GM12878 (cell line): Measurements from ENCODE around the gene UBASH3A. TPM values are rescaled to one million over a fixed set of nuclear protein-coding genes. Genes with fewer than 3 reads are reported as not detected.

Experiments
- BHLHE40 ChIP-seq, 2 experiments: fragments of 450-650 bp in 1 of 2; IDR thresholded peaks; 2 replicates each; pipeline ENCODE4 v1.6.1; 2011 to 2017; ENCODE audit warnings: low read depth in 2 of 2, borderline replicate concordance in 1 of 2, improper control_type of control experiment in 1 of 2, low read length in 1 of 2, mild to moderate bottlenecking in 1 of 2
- CBX3 ChIP-seq: fragments of 200-600 bp; sonication (generic); IDR thresholded peaks from 2 replicates; pipeline ENCODE4 v1.6.1; 2016; ENCODE audit warnings: low read depth, borderline replicate concordance
- CBX5 ChIP-seq: sonication (generic); IDR thresholded peaks from 2 replicates; pipeline ENCODE4 v1.6.1; 2016; ENCODE audit warnings: low read depth, moderate library complexity, mild to moderate bottlenecking, inconsistent platforms
- EP300 ChIP-seq, 2 experiments: fragments of 150-350 bp in 1 of 2; IDR thresholded peaks; 2 replicates each; pipeline ENCODE4 v1.6.1; 2011 to 2012; ENCODE audit warnings: low read depth in 2 of 2, low read length in 2 of 2, borderline replicate concordance in 1 of 2, improper control_type of control experiment in 1 of 2, inconsistent platforms in 1 of 2; ENCODE audit not compliant: control insufficient read depth in 1 of 2
- HDGF ChIP-seq: fragments of 450-650 bp; IDR thresholded peaks from 2 replicates; pipeline ENCODE4 v1.6.1; 2016; ENCODE audit warnings: antibody characterized with exemption
- IKZF1 ChIP-seq: fragments of 450-650 bp; conservative IDR thresholded peaks from 2 replicates; pipeline ENCODE4 v1.6.1; 2017; ENCODE audit warnings: antibody characterized with exemption, mild to moderate bottlenecking
- KAT2A ChIP-seq: conservative IDR thresholded peaks from 2 replicates; pipeline ENCODE4 v1.6.1; 2011; ENCODE audit warnings: low read depth, low read length; ENCODE audit not compliant: control insufficient read depth
- MEF2B ChIP-seq: fragments of 450-650 bp; IDR thresholded peaks from 2 replicates; pipeline ENCODE4 v1.6.1; 2018; ENCODE audit warnings: mild to moderate bottlenecking, moderate library complexity; ENCODE audit not compliant: partially characterized antibody, poor library complexity, severe bottlenecking
- MLLT1 ChIP-seq: fragments of 450-650 bp; IDR thresholded peaks from 2 replicates; pipeline ENCODE4 v1.6.1; 2016; ENCODE audit warnings: mild to moderate bottlenecking
- PAX5 ChIP-seq: IDR thresholded peaks from 2 replicates; pipeline ENCODE4 v1.6.1; 2011; ENCODE audit warnings: low read depth, low read length, borderline replicate concordance
- RELA ChIP-seq: fragments of 450-650 bp; IDR thresholded peaks from 2 replicates; pipeline ENCODE4 v1.8.0; 2014; ENCODE audit warnings: borderline replicate concordance; ENCODE audit not compliant: partially characterized antibody
- RUNX3 ChIP-seq: IDR thresholded peaks from 2 replicates; pipeline ENCODE4 v1.6.1; 2012; ENCODE audit warnings: low read length, inconsistent platforms
- TBL1XR1 ChIP-seq: IDR thresholded peaks from 2 replicates; pipeline ENCODE4 v1.6.1; 2012; ENCODE audit warnings: low read depth, low read length, improper control_type of control experiment
- USF1 ChIP-seq: IDR thresholded peaks from 2 replicates; pipeline ENCODE4 v1.6.1; 2011; ENCODE audit warnings: borderline replicate concordance, low read depth, mild to moderate bottlenecking, moderate library complexity, mixed read lengths, low read length; ENCODE audit not compliant: insufficient read depth; ENCODE audit errors: extremely low read length
- ZZZ3 ChIP-seq: IDR thresholded peaks from 2 replicates; pipeline ENCODE4 v1.6.1; 2011; ENCODE audit warnings: low read depth; ENCODE audit not compliant: control insufficient read depth, insufficient read length
- polyA plus RNA-seq, 11 experiments: library from polyadenylated mRNA; depleted of rRNA in 4 of 11; unstranded in 6 of 11; stranded (reverse) in 5 of 11; fragments of >200 nt; fragmentation: Nextera tagmentation in 4 of 11; fragmentation: Illumina TruSeq in 1 of 11; extraction: Ambion mirVana in 4 of 11; extraction: Trizol in 1 of 11; gene quantifications; 1 replicate in 1 of 11; 2 replicates in 10 of 11; pipeline versions ENCODE4 v1.2.1 to v1.2.3, GENCODE V29; 2011 to 2016; ENCODE audit warnings: inconsistent platforms in 2 of 11, missing spikeins in 2 of 11, low read depth in 1 of 11
- total RNA-seq, 4 experiments: library from RNA; depleted of rRNA in 3 of 4; stranded (reverse); fragments of >200 nt in 3 of 4; fragmentation: Illumina TruSeq in 1 of 4; extraction: Trizol in 1 of 4; gene quantifications; 2 replicates each; pipeline versions ENCODE4 v1.2.1 to v1.2.3, GENCODE V29; 2013 to 2021
- TF ChIP-seq, protein P1 (sequence below): fragments of 450-650 bp; IDR thresholded peaks from 2 replicates; pipeline ENCODE4 v1.6.1; 2016; ENCODE audit warnings: mild to moderate bottlenecking, moderate library complexity, borderline replicate concordance

UBASH3A gene
- total and polyA plus RNA-seq, 10 of the 15 experiments (the other 5 are each of a cell fraction or from before 2014, with no cell fraction given) = 0.04 to 0.39 (median 0.23) TPM; not detected in 1

DNA sequence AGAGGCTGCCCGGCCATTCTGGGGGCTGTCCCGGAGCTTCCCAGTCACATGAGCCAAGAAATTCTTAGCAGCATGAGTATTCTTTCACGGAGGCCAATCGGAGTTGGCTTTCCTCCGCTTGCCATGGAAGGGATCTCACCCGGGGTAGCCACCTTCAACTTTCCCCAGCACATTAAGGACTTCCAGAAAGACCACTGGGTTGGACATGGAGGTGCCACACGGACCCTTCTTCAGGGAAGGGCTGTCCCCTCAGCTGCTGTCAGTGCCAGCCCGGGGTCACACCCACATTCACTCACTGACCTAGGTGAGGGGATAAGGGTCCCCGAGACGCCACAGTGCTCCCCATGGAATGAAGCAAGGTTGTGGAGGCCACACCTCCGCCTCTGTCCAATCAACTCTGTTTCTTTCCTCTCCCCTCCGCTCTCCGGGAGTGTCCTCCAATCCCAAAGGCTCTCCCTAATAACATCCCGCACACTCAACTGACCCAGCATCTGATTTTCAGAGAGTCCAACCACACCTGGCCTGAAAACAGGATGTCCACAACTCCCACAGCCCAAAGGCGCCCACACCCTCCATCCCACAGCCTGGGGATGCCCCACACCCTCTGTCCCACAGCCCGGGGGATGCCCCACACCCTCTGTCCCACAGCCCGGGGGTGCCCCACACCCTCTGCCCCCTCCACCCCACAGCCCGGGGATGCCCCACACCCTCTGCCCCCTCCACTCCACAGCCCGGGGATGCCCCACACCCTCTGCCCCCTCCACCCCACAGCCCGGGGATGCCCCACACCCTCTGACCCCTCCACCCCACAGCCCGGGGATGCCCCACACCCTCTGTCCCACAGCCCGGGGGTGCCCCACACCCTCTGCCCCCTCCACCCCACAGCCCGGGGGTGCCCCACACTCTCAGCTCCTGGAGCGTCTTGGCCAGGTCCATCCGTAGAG, 73.0 kb downstream of the UBASH3A start (continued):
- 0 out of 2 replicates have a peak, but pooled peaks have one; percentile 15 for TF ChIP-seq MLLT1
- TF ChIP-seq IKZF1 = no peak; the same call in none of the 2 replicates
- TF ChIP-seq HDGF = 0 out of 2 replicates have a peak, but pooled peaks have one; percentile 19
- TF ChIP-seq MEF2B = peak; percentile 42
- peak in 1 of 2 experiments; percentile 4; a peak in 1 of 4 replicates for TF ChIP-seq EP300 (IDR thresholded peaks at IDR 0.05; ENCODE audit: borderline replicate concordance in 1 of 2, control insufficient read depth in 1 of 2, low read depth in 2 of 2, low read length in 2 of 2)
- no peak for TF ChIP-seq RELA
- TF ChIP-seq CBX5 = no peak
- peak; percentile 38; the same call in 1 of the 2 replicates for TF ChIP-seq RUNX3
- TF ChIP-seq USF1 = no peak
- TF ChIP-seq, protein P1, sequence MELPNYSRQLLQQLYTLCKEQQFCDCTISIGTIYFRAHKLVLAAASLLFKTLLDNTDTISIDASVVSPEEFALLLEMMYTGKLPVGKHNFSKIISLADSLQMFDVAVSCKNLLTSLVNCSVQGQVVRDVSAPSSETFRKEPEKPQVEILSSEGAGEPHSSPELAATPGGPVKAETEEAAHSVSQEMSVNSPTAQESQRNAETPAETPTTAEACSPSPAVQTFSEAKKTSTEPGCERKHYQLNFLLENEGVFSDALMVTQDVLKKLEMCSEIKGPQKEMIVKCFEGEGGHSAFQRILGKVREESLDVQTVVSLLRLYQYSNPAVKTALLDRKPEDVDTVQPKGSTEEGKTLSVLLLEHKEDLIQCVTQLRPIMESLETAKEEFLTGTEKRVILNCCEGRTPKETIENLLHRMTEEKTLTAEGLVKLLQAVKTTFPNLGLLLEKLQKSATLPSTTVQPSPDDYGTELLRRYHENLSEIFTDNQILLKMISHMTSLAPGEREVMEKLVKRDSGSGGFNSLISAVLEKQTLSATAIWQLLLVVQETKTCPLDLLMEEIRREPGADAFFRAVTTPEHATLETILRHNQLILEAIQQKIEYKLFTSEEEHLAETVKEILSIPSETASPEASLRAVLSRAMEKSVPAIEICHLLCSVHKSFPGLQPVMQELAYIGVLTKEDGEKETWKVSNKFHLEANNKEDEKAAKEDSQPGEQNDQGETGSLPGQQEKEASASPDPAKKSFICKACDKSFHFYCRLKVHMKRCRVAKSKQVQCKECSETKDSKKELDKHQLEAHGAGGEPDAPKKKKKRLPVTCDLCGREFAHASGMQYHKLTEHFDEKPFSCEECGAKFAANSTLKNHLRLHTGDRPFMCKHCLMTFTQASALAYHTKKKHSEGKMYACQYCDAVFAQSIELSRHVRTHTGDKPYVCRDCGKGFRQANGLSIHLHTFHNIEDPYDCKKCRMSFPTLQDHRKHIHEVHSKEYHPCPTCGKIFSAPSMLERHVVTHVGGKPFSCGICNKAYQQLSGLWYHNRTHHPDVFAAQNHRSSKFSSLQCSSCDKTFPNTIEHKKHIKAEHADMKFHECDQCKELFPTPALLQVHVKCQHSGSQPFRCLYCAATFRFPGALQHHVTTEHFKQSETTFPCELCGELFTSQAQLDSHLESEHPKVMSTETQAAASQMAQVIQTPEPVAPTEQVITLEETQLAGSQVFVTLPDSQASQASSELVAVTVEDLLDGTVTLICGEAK = no peak
- peak in 1 of 2 experiments; percentile 30; a peak in 1 of 4 replicates for TF ChIP-seq BHLHE40 (IDR thresholded peaks at IDR 0.05; ENCODE audit: borderline replicate concordance in 1 of 2, low read depth in 2 of 2, low read length in 1 of 2)
- TF ChIP-seq ZZZ3 = no peak
- TF ChIP-seq KAT2A = no peak
- TF ChIP-seq PAX5 = 0 out of 2 replicates have a peak, but pooled peaks have one; percentile 12
- TF ChIP-seq CBX3 = no peak
- TF ChIP-seq TBL1XR1 = 0 out of 2 replicates have a peak, but pooled peaks have one; percentile 34
- TF ChIP-seq, all 136 proteins: peak for 13
